Sigmoid colon (tissue), 4 donors: ENCODE results near the gene UBTD1.

Source experiments
- CTCF ChIP-seq, 4 experiments: fragments of 450-650 bp in 3 of 4; fragments of 200-600 bp in 1 of 4; IDR thresholded peaks; one replicate each; pipeline ENCODE4 v1.5.1; 2016 to 2019; ENCODE audit warnings: antibody characterized with exemption in 4 of 4, mild to moderate bottlenecking in 3 of 4, moderate library complexity in 2 of 4
- EP300 ChIP-seq, 4 donors: sonication (generic); formaldehyde crosslinking; IDR thresholded peaks; one replicate each; pipeline ENCODE4 v1.6.1; 2017; ENCODE audit warnings: antibody characterized with exemption in 4 of 4
- POLR2A ChIP-seq, 2 donors: fragments of 450-650 bp; IDR thresholded peaks; one replicate each; pipeline ENCODE4 v1.6.1; 2016; ENCODE audit warnings: antibody characterized with exemption in 2 of 2, mild to moderate bottlenecking in 2 of 2, moderate library complexity in 2 of 2

GRCh38 chr10:97482381-97482780 lies 16.3 kb upstream of the UBTD1 start:
- TF ChIP-seq EP300 (IDR thresholded peaks at IDR 0.05) (no peak), CTCF (IDR thresholded peaks at IDR 0.05) (no peak), POLR2A (IDR thresholded peaks at IDR 0.05) (no peak)
